ENCODE data around the gene PUM2. TPM values are rescaled to one million over a fixed set of nuclear protein-coding genes. Genes with fewer than 3 reads are reported as not detected.

The PUM2 gene
- total and polyA plus RNA-seq, 2 of the 13 experiments (the other 11 are each of a cell fraction or from before 2014, with no cell fraction given): 69.6 to 69.8 TPM

- TF ChIP-seq ZBTB40 (IDR thresholded peaks at IDR 0.05) (no peak), ZBTB40 (CRISPR knock-in tag; IDR thresholded peaks at IDR 0.05) (peak; percentile 95), POLR2AphosphoS5 (IDR thresholded peaks at IDR 0.05; ENCODE audit: low read depth, low read length) (peak; percentile 28; the same call in 1 of the 2 replicates), GATAD1 (CRISPR knock-in tag; IDR thresholded peaks at IDR 0.05) (peak; percentile 54; the same call in 1 of the 2 replicates), MIER3 (CRISPR knock-in tag; IDR thresholded peaks at IDR 0.05; ENCODE audit: borderline replicate concordance) (no peak), KLF11 (CRISPR knock-in tag; IDR thresholded peaks at IDR 0.05) (peak; percentile 28; the same call in 1 of the 2 replicates), ZNF451 (CRISPR knock-in tag; IDR thresholded peaks at IDR 0.05) (peak; percentile 71; the same call in 1 of the 2 replicates), FOXA1 (IDR thresholded peaks at IDR 0.05) (no peak), FOXA1 (CRISPR knock-in tag; IDR thresholded peaks at IDR 0.05) (peak; percentile 43), FOXO1 (CRISPR knock-in tag; IDR thresholded peaks at IDR 0.05) (peak; percentile 88), TFDP2 (CRISPR knock-in tag; IDR thresholded peaks at IDR 0.05) (peak; percentile 50), ZNF790 (CRISPR knock-in tag; IDR thresholded peaks at IDR 0.05; ENCODE audit: borderline replicate concordance) (no peak), ARNT2 (CRISPR knock-in tag; IDR thresholded peaks at IDR 0.05; ENCODE audit: low read depth) (0 out of 2 replicates have a peak, but pooled peaks have one; percentile 16), HOXA5 (CRISPR knock-in tag; IDR thresholded peaks at IDR 0.05) (peak; percentile 64; the same call in 1 of the 2 replicates), WIZ (CRISPR knock-in tag; IDR thresholded peaks at IDR 0.05) (0 out of 2 replicates have a peak, but pooled peaks have one; percentile 81), ZNF414 (CRISPR knock-in tag; IDR thresholded peaks at IDR 0.05) (no peak; the same call in 1 of the 2 replicates), ZNF556 (CRISPR knock-in tag; IDR thresholded peaks at IDR 0.05; ENCODE audit: borderline replicate concordance) (peak; percentile 82; the same call in 1 of the 2 replicates), TFAP4 (IDR thresholded peaks at IDR 0.05; ENCODE audit: borderline replicate concordance, low read depth) (peak; percentile 96)
These were observed 136.7 kb downstream of the PUM2 start (continued) for GRCh38 chr2:20213651-20214565.
